ENCODE measurements around the gene SBF2.

The SBF2 gene

GRCh38 chr11:9797300-9797699 is 496.7 kb downstream of the SBF2 start:
- peak in 1 of 2 donors; percentile 20 for DNase-seq

DNA sequence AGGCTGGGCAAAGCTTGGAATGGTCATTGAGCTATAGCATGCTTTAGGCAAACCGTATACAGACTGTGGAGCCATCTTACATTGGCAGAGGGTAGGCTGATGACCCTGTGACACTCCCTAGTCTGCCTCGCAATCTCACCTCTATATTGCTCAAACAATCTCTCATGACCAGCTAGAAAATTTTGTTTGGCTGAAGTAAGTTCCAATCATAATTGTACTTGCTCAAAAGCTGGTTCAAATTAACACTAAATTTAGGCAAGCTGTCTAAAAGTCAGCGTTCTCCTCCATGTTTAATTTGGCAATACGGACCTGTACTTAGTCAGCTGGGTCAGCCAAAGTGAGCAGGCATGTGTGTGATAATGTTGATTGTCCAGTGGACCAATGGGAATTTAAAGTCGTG is 497.2 kb downstream of the SBF2 start:
- DNase-seq: peak; percentile 10 to 21

DNA sequence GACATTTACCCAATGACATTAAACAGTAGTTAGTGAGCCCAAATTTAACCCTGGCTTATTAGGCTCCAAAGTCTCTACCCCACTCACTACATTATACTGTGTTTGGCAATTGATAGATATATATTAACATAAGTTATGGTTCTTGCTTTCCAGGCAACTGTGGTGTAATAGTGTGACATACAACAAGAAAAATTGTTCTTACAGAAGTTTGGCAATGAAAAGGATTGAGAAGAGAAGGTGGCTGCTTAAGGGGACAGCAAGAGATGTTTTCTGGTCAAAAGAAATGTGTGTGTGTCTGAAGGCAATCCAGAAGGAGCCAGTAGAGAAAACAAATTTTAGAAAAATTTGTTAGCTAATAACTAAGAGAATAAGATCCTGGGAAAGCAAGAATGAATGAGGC is 497.8 kb downstream of the SBF2 start:
- no peak for DNase-seq

DNA sequence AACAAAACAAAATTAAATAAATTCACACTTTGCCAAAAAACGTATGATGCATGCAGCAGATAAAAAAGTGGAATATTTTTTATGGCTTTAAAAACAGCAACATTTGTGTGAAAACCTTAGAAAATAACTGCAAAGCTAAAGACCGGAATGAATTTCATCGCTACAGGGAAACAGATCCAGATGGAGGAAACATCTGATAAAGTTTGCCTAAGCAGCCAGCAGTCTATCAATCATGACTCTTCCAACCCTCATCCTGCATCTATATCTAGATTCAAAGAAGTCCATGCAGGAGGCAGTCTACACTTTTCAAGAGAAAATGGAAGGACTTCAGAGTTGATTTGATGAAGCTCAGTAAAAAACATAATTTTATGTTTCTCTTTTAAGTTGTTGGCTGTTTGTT is 503.3 kb downstream of the SBF2 start:
- no peak for DNase-seq

- no peak for DNase-seq
Measured at GRCh38 chr11:9789910-9790309, 504.1 kb downstream of the SBF2 start.

DNA sequence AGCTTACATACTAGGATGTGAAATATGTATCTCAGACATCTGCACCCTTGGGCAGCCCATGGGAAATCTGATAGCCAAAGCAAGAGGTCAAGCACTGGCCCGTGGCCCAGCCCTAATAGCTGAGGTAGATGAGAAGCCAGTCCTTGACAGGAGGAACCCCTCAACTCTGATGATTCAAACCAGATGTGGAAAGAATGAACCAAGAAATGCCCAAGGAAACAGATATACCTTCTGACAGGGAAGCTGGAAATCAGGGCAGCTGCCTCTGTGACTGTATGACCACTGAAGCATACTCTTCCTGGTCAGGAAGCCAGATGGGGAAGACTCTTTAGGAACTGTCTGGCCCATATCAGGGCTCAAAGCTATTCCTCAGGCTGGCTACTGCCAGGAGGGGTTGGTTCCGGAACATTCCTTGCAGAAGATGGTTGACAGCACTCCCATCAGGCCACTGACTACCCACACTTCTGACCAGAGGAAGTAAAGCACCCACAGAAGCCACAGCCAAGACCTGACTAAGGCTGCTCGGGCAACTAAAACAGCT is 506.0 kb downstream of the SBF2 start:
- peak; percentile 70 to 89 for DNase-seq

GRCh38 chr11:9787260-9787659 is 506.8 kb downstream of the SBF2 start:
- no peak for DNase-seq

DNA sequence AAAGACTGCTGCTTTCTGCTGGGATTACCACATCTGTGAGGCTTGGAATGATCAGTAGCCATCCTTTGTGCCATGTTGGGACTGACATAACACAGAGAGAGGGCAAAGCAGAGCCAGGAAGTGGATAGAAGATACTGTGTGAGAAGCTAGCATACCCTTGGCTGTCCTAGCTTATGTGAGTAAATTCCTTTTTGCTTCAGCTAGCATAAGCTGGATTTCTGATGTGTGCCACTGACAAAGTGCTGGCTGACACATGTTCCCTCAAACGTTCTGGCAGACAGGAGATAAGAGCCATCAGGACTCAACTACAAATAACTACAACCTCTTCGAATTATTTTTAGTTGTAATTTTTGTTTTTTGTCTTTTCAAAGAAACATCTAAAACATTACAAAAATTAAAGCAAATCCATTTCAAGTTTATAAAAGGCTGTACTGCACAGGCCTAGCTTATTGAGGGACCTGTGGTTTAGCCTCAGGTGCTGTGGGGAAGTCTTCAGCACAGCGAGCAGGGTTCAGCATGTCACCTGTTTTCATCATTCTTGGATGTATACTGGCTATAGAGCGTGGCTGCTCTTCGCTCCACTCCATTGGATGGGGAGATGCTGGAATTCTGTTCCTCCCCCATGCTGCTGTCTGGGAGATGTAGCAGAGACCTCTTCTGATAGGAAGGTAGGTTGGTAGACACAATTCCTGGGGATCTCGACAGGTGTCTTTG is 509.3 kb downstream of the SBF2 start:
- no peak for DNase-seq

GRCh38 chr11:9783986-9784385 is 510.0 kb downstream of the SBF2 start:
- DNase-seq: no peak

DNA sequence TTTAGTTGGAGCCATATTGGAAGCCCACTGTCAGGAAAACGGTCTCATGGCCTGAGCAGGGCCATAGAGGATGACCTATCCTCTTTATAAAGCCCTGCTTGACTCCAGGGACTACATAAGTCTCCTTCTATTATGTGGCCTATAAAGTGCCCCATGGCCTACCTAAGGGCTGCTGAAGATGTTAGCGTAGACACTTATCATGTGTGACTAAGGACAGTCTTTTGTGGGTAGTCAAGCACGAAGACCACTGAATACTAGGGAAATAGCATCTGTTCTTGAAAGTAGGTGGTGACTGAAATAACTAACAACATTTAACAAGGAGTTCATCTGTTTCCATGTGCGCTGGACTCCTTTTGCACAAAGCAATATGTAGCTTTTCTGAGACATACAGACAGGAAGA is 513.1 kb downstream of the SBF2 start:
- DNase-seq: no peak

- DNase-seq: no peak
Measured at GRCh38 chr11:9777525-9777924, 516.5 kb downstream of the SBF2 start.

DNA sequence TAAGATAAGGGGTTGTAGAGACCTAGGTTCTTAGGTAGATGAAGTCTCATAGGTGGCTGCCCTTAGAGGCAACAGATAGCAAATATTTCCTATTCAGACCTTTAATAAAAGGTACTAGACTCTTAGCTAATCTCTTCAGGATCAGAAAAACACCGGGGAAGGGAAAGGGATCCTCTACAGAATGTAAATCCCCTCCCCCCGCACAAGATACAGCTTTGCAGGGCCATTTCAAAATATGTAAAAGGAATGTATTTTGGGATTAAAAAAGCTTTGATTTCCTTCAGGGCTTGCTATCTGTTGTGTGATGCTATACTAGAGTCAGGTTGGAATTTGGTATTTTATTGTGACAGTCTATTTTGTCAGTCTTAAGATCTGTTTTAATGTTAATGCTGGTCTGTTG is 517.0 kb downstream of the SBF2 start:
- DNase-seq: no peak

DNA sequence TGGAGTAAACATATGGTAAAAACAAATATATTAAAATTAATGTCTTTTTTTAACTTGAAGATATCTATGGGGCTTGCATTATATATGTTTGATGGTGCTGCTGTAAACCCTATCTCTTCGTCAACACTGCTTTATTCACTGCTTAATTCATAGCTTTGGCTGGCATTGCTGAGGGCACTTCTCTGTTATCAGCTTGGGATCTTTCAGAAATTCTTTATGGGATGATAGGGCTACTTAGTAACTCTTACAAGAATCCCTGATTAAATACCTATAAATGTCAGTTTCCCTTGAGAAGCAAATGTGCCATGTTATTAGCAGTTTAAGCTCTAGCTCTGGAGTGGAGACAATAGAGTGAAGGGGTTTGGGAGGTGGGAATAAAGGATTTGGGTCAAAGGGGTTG is 517.8 kb downstream of the SBF2 start:
- DNase-seq: no peak

- no peak for DNase-seq
Measured at GRCh38 chr11:9775398-9775779, 518.6 kb downstream of the SBF2 start.

GRCh38 chr11:9774591-9775397 is 519.2 kb downstream of the SBF2 start:
- DNase-seq: no peak

DNA sequence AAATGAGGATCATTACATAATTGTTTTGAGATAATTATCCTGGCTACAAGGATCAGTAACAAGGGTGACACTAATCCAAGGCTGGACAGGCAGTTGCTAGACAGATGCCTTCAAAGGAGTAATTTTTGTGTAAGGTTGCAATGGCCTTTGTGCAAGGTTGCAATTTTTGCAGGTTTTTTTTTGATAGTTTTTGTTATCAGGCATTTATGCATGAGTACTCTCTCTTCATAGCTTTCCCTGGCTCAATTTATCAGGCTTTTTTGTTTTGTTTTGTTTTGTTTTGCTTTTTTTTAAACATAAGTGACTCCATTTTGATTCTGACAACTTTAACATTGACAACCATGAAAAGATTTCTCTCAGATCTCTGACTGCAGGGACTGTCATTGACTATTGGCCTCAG is 519.9 kb downstream of the SBF2 start:
- DNase-seq: no peak

- DNase-seq: no peak
Measured at GRCh38 chr11:9773524-9773923, 520.5 kb downstream of the SBF2 start.

- no peak for DNase-seq
Measured at GRCh38 chr11:9772218-9772617, 521.8 kb downstream of the SBF2 start.

DNA sequence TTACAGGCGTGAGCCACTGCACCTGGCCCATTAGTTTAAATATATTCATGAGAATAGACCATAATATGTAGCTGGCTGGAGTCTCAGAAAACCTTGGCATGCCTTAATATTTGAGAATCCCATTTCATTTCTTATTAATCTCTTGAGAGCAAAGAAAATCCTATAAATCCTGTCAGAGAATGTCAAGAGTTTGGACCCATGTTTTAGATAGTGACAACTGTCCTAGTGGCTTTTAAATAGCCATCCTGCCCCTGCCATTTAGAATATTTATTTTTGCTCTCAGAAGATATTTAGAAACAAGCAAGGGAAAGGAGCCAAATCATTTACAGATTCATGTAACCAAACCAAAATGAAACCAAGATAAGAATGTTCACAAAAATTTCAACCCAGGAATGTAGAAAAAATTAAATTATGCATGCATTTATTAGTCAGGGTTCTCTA is 522.9 kb downstream of the SBF2 start:
- DNase-seq: no peak

DNA sequence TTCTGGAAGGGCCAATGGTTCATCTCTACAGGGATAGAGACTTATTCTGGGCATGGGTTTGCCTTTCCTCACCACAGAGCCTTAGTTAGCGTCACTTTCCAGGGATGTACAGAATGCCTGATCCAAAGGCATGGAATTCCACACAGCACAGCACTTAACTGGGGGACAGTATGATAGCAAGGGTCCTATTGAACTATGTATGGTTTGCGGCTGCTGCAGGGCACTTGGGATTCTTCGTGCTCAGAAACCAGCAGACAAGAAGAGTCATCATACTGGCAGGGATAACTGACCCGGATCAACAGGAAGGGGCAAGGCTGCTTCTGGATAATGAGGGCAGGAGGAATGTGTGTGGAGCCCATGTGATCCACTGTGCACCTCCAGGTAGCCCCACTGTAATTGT is 524.4 kb downstream of the SBF2 start:
- DNase-seq: no peak

GRCh38 chr11:9765320-9766101 is 528.5 kb downstream of the SBF2 start:
- DNase-seq: no peak

GRCh38 chr11:9763301-9763700 is 530.7 kb downstream of the SBF2 start:
- DNase-seq: no peak

DNA sequence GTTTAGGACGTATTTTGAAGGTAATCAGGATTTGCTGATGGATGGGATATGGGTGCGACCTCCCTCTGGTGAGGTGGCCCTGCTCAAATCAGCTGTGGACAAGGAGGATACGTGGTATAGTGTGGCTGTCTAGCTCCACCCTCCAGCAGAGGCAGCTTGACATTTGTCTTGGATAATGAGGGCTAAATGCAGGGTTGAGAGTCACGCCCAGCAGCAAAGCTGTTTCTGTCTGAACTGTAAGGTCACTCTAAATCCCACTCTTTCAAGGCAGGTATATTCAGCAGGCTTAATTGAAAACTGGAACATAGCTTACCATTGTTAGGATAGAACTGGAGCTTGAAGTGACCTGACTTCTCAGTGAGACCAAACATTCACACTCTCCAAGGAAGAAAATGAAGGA is 531.5 kb downstream of the SBF2 start:
- DNase-seq: no peak

All from inflammatory macrophage (primary cell).